DMS153 treated with DMSO at 0.1 percent for 48 hours (cell line): Measurements from ENCODE around the gene MYBPC2.

Experiments
- DNase-seq: peaks from one replicate; lab custom pipeline; 2025; ENCODE audit not compliant: unreplicated experiment; lab: John Stamatoyannopoulos, UW

Gene MYBPC2

DNA sequence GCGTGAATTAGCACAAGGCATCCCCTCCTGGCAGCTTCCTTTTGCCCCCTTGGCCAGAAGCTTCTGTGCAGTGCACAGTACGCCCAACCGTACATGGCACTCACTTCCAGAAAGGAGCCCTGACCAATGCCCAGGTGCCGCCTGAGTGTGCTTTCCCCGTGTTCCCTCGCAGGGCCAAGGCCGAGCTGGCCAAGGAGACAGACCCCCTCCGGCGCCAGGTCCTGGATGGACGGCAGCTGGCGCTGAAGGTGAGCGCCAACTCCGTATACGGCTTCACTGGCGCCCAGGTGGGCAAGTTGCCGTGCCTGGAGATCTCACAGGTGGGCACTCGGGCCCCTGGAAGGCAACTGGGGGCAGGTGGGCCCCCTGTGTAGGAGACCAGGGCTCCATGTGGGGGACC lies 23.3 kb upstream of the MYBPC2 start:
- DNase-seq: no peak

DNA sequence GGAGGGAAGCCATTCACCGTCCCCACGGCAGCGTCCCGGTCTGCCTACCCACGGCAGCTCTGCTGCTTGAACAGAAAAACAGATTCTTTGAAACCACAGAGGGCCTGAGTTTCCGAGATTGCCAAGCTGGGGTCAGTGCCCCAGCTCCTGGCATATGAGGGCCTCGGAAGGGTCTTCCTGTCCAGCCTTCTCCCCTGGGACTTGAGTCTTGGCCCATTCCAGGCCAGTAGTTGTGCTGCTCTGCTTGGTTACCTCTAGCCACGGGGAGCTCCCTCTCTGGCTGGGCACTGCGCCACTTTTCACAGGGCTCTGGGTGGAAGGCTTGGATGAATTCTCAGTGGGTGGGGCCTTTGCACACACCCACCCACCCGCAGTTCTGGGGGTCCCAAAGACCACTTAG lies 22.6 kb upstream of the MYBPC2 start:
- DNase-seq: no peak

- no peak for DNase-seq
Observed at GRCh38 chr19:50412419-50412818, 20.3 kb upstream of the MYBPC2 start.

GRCh38 chr19:50413096-50413495 lies 19.6 kb upstream of the MYBPC2 start:
- no peak for DNase-seq

DNA sequence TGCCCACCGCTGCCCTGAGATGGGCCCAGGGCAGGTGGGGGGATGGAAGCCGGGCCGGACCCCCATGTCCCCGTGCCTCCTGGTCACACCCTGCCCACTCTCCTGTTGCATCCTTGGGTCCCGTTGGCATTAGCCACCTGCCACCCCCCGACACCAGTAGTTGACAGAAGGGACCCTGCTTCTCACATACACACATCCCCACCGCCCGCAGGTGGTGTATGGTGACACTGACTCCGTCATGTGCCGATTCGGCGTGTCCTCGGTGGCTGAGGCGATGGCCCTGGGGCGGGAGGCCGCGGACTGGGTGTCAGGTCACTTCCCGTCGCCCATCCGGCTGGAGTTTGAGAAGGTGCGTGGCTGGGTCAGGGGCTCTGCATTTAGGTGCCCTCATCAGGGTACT lies 19.2 kb upstream of the MYBPC2 start:
- DNase-seq: no peak

- DNase-seq: no peak
Observed at GRCh38 chr19:50414864-50415660, 17.6 kb upstream of the MYBPC2 start.

GRCh38 chr19:50415661-50416033 lies 17.0 kb upstream of the MYBPC2 start:
- no peak for DNase-seq

- no peak for DNase-seq
Observed at GRCh38 chr19:50416034-50416977, 16.4 kb upstream of the MYBPC2 start.

DNA sequence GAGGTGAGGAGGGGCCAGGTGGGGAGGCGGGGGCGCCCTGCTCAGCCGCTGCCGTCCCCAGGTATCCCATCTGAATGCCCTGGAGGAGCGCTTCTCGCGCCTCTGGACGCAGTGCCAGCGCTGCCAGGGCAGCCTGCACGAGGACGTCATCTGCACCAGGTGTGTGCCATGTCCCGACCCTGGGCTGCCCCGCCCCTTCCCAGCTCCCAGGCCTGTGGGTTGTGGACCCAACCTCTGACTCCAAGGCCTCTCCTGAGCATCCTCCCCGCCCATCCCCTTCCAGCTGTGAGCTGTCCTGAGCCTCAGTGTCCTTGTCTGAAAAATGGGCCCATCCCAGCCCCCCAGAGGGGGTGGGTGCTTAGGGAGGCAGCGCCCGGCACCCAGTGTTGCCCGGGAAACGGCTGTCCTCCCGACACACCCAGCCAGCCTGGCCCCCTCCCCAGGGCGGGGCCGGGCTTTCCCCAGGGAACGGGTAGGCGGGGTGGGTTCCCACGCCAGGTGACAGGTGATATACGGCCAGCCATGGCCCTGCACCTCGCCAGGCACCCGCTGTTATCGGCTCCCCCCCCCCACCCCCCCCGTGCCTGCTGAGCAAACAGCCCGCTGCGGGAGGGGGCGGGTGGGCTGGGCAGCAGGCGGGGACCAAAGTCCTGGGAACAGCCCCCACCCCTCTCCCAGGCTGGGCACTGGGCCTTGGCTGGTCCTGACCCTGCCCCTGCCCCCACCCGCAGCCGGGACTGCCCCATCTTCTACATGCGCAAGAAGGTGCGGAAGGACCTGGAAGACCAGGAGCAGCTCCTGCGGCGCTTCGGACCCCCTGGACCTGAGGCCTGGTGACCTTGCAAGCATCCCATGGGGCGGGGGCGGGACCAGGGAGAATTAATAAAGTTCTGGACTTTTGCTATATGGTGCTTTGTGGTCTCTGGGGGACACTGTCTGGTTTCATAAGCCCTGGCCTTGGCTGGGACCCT lies 15.3 kb upstream of the MYBPC2 start:
- DNase-seq: no peak

GRCh38 chr19:50418176-50419021 lies 14.3 kb upstream of the MYBPC2 start, which contains the start of gene SPIB:
SPIB (plus strand) TSS chr19:50418938; CDS start chr19:50418963, 25 bp downstream.
- DNase-seq: no peak

DNA sequence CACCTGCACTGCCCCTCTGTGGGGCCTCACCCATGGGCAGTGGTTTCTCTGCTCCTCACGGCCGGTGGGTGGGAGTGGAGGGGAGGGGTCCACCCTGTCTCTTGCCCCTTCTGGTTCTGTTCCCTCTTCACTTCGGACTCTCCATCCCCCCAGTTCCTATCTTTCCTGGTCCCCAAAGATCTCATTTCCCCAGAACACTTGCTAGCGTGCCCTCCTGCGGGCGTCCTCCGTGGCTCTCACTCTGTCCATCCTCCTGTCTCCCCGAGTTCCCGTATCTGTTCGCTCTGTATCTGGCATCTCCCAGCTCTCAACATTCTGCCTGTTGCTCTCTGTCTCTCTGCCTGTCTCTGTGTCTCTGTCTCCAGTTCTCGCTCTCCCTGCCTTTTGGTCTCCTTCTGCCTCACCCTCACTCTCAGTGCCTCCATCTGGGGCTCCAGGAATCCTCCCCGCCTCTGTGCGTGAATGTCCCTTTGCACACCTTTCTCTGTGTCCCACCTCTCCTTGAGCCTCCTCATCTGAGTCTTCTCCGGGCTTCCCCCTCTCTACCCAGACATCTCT lies 13.6 kb upstream of the MYBPC2 start:
- DNase-seq: no peak

DNA sequence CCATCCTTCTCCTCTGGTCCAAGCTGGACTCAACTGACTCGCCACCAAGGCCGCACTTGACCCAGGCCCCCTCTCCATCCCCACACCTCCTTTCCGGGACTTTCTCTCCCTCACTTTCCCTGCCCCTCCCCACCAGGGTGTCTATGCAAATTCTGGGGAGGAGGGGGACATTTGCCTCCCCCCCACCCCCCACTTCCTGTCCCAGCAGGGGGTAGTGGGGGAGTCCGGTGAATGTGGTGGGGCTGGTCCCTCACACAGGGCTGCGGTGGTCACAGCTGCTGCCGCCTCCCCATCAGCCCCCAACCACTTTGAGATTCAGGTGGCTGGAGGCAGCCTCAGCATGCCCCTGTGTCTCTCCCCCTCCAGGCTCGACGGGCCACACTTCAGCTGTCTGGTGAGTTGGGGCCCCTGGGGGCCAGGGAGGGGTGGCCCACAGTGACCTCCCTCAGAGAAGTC lies 13.1 kb upstream of the MYBPC2 start:
- no peak for DNase-seq

DNA sequence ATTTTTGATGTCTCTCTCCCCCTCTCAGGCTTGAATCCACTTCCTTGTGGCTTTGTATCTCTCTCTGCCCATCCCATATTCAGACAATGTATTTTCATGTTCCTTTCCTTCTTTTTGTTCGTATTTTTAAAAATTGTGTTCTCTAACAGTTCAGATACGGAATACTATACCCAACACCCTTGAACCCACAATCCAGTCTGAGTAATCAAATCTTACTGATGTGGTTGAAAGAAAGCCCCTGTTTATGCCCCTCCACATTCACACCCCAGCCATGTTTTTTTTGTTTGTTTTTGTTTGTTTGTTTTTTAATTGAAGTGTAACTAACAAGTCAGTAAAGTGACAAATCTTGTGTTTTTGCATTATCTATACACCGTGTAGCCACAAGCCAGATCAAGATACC lies 12.6 kb upstream of the MYBPC2 start:
- DNase-seq: no peak

GRCh38 chr19:50420808-50421207 lies 11.9 kb upstream of the MYBPC2 start:
- no peak for DNase-seq

DNA sequence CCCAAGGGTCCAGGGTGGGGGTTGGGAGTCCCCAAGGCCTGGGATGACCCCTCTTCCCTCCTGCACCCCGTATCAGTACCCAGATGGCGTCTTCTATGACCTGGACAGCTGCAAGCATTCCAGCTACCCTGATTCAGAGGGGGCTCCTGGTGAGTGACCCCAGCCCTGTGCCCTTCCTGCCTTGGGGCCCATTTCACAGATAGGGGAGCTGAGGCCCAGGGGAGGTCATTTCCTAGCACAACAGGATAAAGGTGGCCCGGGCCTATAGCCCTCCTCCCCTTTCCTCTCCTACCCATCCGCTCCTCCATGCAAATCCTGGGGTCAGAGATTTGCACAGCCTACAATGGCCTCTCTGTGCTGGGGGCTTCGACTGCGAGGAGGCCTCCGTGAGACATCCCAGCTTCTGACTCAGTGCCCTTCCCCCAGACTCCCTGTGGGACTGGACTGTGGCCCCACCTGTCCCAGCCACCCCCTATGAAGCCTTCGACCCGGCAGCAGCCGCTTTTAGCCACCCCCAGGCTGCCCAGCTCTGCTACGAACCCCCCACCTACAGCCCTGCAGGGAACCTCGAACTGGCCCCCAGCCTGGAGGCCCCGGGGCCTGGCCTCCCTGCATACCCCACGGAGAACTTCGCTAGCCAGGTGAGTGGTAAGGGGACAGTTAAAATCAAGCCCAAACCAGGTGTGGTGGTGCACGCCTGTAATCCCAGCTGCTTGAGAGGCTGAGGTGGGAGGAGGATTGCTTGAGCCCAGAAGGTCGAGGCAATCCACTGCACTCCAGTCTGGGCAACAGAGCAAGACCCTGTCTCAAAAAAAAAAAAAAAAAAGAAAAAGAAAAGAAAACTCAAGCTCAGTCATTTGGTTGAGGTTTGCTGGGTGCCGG lies 10.1 kb upstream of the MYBPC2 start:
- DNase-seq: no peak

DNA sequence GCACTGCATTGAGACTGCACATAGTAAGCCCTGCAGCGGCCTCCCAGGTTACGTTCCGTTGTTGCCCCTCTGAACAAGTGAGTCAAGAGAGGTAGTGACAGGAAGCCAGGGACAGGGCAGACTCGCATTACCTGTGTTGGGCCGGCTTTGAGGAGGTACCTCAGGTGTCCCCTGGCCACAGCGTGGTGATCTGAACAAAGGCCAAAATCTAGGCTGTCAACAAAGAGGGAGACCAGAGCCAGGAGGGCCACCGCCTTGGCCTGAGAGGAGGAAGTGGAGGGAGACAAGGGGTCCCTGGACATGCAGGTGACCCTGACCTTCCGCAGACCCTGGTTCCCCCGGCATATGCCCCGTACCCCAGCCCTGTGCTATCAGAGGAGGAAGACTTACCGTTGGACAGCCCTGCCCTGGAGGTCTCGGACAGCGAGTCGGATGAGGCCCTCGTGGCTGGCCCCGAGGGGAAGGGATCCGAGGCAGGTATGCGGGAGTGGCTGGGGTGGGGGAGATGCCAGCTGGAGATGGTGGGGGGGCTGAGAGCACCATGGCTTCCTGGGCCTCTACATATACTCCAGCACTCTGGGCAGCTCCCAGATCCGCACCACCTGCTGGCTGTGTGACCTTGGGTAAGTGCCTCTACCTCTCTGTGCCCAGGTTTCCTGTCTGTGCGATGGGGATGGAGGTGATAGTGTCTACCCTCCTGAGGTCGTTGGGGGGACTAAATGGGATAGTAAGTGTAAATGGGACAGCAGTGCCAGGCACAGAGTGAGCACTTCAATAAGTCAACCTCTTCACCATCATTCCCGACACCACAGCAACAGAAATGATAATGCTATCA lies 9.2 kb upstream of the MYBPC2 start:
- DNase-seq: no peak

DNA sequence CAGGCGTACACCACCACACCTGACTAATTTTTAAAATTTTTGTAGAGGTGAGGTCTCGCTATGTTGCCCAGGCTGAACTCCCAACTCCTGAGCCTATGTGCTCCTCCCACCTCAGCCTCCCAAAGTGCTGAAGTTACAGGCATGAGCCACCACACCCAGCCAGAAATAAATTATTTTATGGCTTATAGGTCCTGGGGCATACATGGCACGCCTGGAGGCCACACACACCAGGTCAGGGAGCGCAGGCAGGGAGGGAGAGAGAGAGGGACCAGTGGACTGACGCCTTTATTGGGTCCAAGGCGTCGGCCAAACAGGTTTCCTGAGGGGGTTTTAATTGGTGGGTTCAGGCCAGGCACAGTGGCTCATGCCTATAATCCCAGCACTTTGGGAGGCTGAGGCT lies 7.1 kb upstream of the MYBPC2 start:
- DNase-seq: no peak
